ENCODE data around the gene GAS7. TPM values are rescaled to one million over a fixed set of nuclear protein-coding genes. Genes with fewer than 3 reads are reported as not detected.
"Not testable (repeated sequence)": the region's sequence is repeated elsewhere in the genome, so short reads cannot be mapped to it uniquely, and the experiment has no call there.

The GAS7 gene
- polyA plus RNA-seq, 1 experiment = 1.4 TPM

DNA sequence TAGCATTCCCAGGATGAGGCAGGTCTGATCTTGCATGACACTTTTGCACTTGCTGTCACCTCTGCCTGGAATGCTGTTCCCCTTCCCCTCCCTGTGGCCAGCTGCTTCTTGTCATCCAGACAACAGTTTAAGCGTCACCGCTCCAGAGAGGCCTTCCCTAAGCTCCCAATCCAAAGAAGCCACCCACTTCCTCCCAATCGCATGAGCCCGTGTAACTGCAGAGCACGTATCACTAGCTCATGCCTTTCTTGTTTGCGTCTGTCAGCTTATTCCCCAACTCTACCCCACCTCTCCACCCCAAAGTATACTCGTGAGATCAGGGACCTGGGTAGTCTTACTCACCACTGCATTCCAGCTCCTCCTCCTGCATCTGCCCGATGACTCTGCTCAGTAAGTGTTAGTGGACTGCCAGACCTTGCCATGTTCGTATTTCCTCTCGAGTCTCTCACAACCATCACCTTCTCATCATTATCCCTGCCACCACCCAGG, 92.8 kb downstream of the GAS7 start:
- DNase-seq (ENCODE audit: low read depth) = peak; percentile 58
- POLR2A ChIA-PET = interaction anchor here (0.5 kb wide), 1 partner anchor 32 kb away, joined by 4 read pairs; no protein-coding TSS in a partner anchor
- CTCF ChIA-PET = interaction anchor here (0.9 to 1.0 kb wide), 2 partner anchors 8 to 40 kb away, joined by 3 to 4 read pairs; no protein-coding TSS in a partner anchor
- H3K4me3 ChIP-seq (ENCODE audit: low read depth, low read length) = no peak overlapping the region
- TF ChIP-seq CTCF (IDR thresholded peaks at IDR 0.05; ENCODE audit: insufficient read depth, low read depth, low read length) = no peak
- no peaks in the 10 kb centered on the region for H3K27me3 ChIP-seq (ENCODE audit: control insufficient read depth, insufficient read depth, low read length)
- no peaks in the 10 kb centered on the region for H3K36me3 ChIP-seq (ENCODE audit: control insufficient read depth, insufficient read depth, low read length)

DNA sequence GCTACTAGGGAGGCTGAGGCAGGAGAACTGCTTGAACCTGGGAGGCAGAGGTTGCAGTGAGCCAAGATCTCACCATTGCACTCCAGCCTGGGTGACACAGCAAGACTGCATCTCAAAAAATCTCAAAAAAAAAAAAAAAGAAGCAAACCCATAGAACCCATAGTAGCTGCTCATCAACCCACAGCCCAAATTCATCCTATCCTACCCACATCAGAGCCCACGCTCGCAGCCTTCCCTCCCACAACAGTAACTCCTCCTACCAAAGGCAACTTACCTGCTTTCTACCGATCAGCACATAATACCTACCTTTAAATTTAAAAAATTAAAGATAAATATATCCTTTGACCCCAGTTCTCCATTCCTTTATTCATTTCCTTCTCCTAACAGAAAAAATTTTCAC, 94.7 kb downstream of the GAS7 start:
- no peak for TF ChIP-seq CTCF (IDR thresholded peaks at IDR 0.05; ENCODE audit: insufficient read depth, low read depth, low read length)
- no peak for DNase-seq (ENCODE audit: low read depth)
- H3K4me3 ChIP-seq (ENCODE audit: low read depth, low read length) = no peak overlapping the region
- POLR2A ChIA-PET = no interaction called here
- CTCF ChIA-PET = no interaction called here
- H3K27me3 ChIP-seq (ENCODE audit: control insufficient read depth, insufficient read depth, low read length) = no peaks in the 10 kb centered on the region
- no peaks in the 10 kb centered on the region for H3K36me3 ChIP-seq (ENCODE audit: control insufficient read depth, insufficient read depth, low read length)

DNA sequence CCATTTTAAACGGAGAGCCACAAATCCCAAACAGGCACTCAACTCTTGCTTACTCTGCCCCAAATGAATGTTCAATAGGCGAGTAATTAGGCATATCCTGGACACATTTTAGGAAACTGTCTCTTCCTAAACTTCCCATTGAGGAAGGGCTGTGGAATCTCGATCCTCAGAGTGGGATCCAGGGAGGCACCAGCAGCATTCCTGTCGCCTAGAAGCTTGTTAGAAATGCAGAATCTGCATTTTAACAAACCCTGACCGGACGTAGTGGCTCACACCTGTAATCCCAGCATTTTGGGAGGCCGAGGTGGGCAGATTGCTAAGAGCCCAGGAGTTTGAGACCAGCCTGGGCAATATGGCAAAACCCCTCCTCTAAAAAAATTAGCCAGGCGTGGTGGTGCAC, 95.6 kb downstream of the GAS7 start:
- ChIA-PET CTCF (interaction anchor here (0.6 kb wide), 1 partner anchor 513 kb away, joined by 3 read pairs; no protein-coding TSS in a partner anchor), POLR2A (no interaction called here)
- Histone ChIP-seq H3K36me3 (ENCODE audit: control insufficient read depth, insufficient read depth, low read length) (no peaks in the 10 kb centered on the region), H3K27me3 (ENCODE audit: control insufficient read depth, insufficient read depth, low read length) (no peaks in the 10 kb centered on the region), H3K4me3 (ENCODE audit: low read depth, low read length) (no peak overlapping the region)
- DNase-seq (ENCODE audit: low read depth) = no peak
- TF ChIP-seq CTCF (IDR thresholded peaks at IDR 0.05; ENCODE audit: insufficient read depth, low read depth, low read length) = no peak

GRCh38 chr17:10099051-10099571, 99.3 kb downstream of the GAS7 start:
- peak; percentile 71 for DNase-seq (ENCODE audit: low read depth)
- Histone ChIP-seq H3K4me3 (ENCODE audit: low read depth, low read length) (no peak overlapping the region), H3K36me3 (ENCODE audit: control insufficient read depth, insufficient read depth, low read length) (no peaks in the 10 kb centered on the region), H3K27me3 (ENCODE audit: control insufficient read depth, insufficient read depth, low read length) (no peaks in the 10 kb centered on the region)
- TF ChIP-seq CTCF (IDR thresholded peaks at IDR 0.05; ENCODE audit: insufficient read depth, low read depth, low read length) = no peak
- POLR2A ChIA-PET = interaction anchor here (0.9 kb wide), 1 partner anchor 16 kb away, joined by 6 read pairs; no protein-coding TSS in a partner anchor
- CTCF ChIA-PET = interaction anchor here (0.6 to 1.4 kb wide), 4 partner anchors 8 to 128 kb away, joined by 3 to 5 read pairs (median 4); no protein-coding TSS in a partner anchor

DNA sequence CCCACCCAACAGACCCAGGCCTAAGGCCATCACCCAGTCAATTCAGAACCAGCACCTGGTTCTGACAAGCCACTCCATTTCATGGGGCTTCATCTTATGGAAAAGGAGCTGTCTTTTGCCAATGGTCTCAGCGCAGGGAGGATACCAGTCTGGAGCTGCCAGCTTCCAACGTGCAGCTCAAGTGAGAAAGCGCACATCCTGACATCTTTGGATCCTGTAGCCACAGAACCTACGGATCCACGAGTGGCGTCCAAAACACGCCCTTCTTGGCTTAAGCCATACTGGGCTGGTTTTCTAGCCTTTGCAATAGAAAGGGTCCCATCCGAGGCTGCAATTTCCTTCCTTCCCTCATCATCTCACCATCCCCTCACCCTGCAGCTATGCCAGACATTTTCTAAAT, 101.8 kb downstream of the GAS7 start:
- TF ChIP-seq CTCF (IDR thresholded peaks at IDR 0.05; ENCODE audit: insufficient read depth, low read depth, low read length) = no peak
- POLR2A ChIA-PET = no interaction called here
- Histone ChIP-seq H3K27me3 (ENCODE audit: control insufficient read depth, insufficient read depth, low read length) (no peaks in the 10 kb centered on the region), H3K4me3 (ENCODE audit: low read depth, low read length) (no peak overlapping the region), H3K36me3 (ENCODE audit: control insufficient read depth, insufficient read depth, low read length) (no peaks in the 10 kb centered on the region)
- no peak for DNase-seq (ENCODE audit: low read depth)
- CTCF ChIA-PET = interaction anchor here (0.7 kb wide), 1 partner anchor 130 kb away, joined by 3 read pairs; no protein-coding TSS in a partner anchor

- peak; percentile 72 for DNase-seq (ENCODE audit: low read depth)
- H3K27me3 ChIP-seq (ENCODE audit: control insufficient read depth, insufficient read depth, low read length); POLR2A ChIA-PET; H3K36me3 ChIP-seq (ENCODE audit: control insufficient read depth, insufficient read depth, low read length); CTCF ChIA-PET; H3K4me3 ChIP-seq (ENCODE audit: low read depth, low read length): not testable (repeated sequence)
Observed at GRCh38 chr17:10095295-10095694, 103.1 kb downstream of the GAS7 start.
